ENCODE results near the gene P2RY12.

P2RY12 gene

GRCh38 chr3:151327571-151328198, 56.9 kb downstream of the P2RY12 start:
- TF ChIP-seq, protein P1, sequence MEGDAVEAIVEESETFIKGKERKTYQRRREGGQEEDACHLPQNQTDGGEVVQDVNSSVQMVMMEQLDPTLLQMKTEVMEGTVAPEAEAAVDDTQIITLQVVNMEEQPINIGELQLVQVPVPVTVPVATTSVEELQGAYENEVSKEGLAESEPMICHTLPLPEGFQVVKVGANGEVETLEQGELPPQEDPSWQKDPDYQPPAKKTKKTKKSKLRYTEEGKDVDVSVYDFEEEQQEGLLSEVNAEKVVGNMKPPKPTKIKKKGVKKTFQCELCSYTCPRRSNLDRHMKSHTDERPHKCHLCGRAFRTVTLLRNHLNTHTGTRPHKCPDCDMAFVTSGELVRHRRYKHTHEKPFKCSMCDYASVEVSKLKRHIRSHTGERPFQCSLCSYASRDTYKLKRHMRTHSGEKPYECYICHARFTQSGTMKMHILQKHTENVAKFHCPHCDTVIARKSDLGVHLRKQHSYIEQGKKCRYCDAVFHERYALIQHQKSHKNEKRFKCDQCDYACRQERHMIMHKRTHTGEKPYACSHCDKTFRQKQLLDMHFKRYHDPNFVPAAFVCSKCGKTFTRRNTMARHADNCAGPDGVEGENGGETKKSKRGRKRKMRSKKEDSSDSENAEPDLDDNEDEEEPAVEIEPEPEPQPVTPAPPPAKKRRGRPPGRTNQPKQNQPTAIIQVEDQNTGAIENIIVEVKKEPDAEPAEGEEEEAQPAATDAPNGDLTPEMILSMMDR (IDR thresholded peaks at IDR 0.05; ENCODE audit: low read length, missing control alignments) = peak; percentile 58
- no peak overlapping the region for H3K4me3 ChIP-seq (replicated peaks; ENCODE audit: low read depth, low read length)
- peak; percentile 51 for DNase-seq (ENCODE audit: low read depth)

- H3K4me3 ChIP-seq (replicated peaks; ENCODE audit: low read depth, low read length) = no peak overlapping the region
- TF ChIP-seq, protein P1 (IDR thresholded peaks at IDR 0.05; ENCODE audit: low read length, missing control alignments) = no peak
- DNase-seq (ENCODE audit: low read depth) = no peak
Observed at GRCh38 chr3:151322511-151322910, 62.0 kb downstream of the P2RY12 start.

DNA sequence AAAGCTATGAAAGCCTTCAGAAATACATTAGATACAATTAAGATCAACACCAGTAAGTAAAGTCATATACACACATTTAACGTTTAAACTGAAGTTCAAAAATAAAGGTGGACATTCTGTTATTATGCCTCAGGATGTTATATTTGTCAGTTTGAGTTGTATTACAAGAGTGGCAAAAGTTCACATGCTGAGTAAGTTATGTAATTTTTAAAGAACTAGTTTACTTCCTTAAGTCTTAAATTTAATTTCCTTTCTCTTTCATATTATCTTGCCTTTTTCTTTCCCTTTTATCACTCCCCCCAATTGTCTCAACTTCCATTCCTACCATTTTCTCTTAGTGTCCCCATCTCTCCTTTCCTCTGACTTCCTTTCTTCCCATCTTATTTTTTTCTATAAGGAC, 63.0 kb downstream of the P2RY12 start:
- no peak for DNase-seq (ENCODE audit: low read depth)
- TF ChIP-seq, protein P1 (IDR thresholded peaks at IDR 0.05; ENCODE audit: low read length, missing control alignments) = no peak
- H3K4me3 ChIP-seq (replicated peaks; ENCODE audit: low read depth, low read length) = no peak overlapping the region

DNA sequence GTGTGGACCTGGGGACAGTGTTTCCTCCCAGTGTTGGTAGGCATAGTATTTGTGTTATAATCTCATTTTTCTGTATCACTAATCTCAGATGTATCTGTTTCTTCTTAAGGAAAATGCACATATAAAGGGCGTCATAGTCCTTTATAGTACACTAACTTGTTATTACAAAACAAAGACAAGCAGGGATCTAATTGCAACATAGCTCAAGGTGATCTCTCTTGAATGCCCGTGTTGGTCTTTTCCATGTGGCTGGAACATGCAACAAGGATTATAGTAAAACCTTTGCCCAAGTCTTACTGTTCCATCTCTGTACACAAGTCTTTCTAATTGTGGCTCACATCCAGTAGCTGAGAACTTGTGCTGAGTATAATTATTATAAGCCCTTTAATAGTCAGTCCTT, 64.4 kb downstream of the P2RY12 start:
- TF ChIP-seq, protein P1 (IDR thresholded peaks at IDR 0.05; ENCODE audit: low read length, missing control alignments) = no peak
- H3K4me3 ChIP-seq (replicated peaks; ENCODE audit: low read depth, low read length) = no peak overlapping the region
- DNase-seq (ENCODE audit: low read depth) = no peak

- TF ChIP-seq, protein P1 (IDR thresholded peaks at IDR 0.05; ENCODE audit: low read length, missing control alignments) = no peak
- no peak overlapping the region for H3K4me3 ChIP-seq (replicated peaks; ENCODE audit: low read depth, low read length)
- peak; percentile 30 for DNase-seq (ENCODE audit: low read depth)
Observed at GRCh38 chr3:151319628-151320027, 64.9 kb downstream of the P2RY12 start.

- TF ChIP-seq, protein P1 (IDR thresholded peaks at IDR 0.05; ENCODE audit: low read length, missing control alignments) = no peak
- no peak overlapping the region for H3K4me3 ChIP-seq (replicated peaks; ENCODE audit: low read depth, low read length)
- DNase-seq (ENCODE audit: low read depth) = no peak
Observed at GRCh38 chr3:151318991-151319390, 65.6 kb downstream of the P2RY12 start.

GRCh38 chr3:151318313-151318712, 66.2 kb downstream of the P2RY12 start:
- no peak overlapping the region for H3K4me3 ChIP-seq (replicated peaks; ENCODE audit: low read depth, low read length)
- DNase-seq (ENCODE audit: low read depth) = peak; percentile 29
- TF ChIP-seq, protein P1 (IDR thresholded peaks at IDR 0.05; ENCODE audit: low read length, missing control alignments) = no peak
